ENCODE results near the gene RBM18. TPM values are rescaled to one million over a fixed set of nuclear protein-coding genes. Genes with fewer than 3 reads are reported as not detected.

Gene RBM18
- total and polyA plus RNA-seq, 2 experiments from 2014 or later: 9.3 to 25.5 TPM

DNA sequence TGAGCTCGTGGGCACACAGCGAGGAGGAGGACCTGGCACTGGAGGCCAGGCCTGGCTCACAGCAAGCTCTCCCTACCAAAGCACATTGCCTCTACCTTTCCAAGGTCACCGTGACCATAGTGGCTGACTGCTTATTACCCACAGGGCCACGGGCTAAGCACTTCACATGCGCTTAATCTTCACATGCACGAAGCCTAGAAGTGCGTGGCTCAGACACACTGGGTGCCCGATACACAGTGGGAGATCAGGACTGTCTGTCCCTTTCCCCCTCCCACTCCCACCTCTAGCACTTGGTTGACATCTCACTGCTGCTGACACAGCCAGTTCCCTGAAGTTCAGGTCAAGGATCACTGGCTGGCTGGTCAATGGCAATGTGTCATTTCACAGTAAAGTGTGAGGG, 59.5 kb downstream of the RBM18 start:
- Mint-ChIP-seq H3K9me3 (no peaks in the 10 kb centered on the region), H3K4me1 (peaks cover 17% of the 10 kb centered on the region), H3K36me3 (ENCODE audit: low read depth) (no peaks in the 10 kb centered on the region; the same call in 2 of the 3 replicates), H3K4me3 (no peak overlapping the region), H3K27me3 (ENCODE audit: insufficient read depth, low read depth, poor library complexity) (peaks cover 4% of the 10 kb centered on the region), H3K27ac (no peak overlapping the region)
- DNase-seq (ENCODE audit: low spot score): no peak
- H3K27ac ChIP-seq (ENCODE audit: low read depth): no peak overlapping the region
- H3K9me2 ChIP-seq (ENCODE audit: insufficient read depth): 0 out of 2 replicates have a peak, but pooled peaks cover 5% of the 10 kb centered on the region
- H3K4me3 ChIP-seq: no peak overlapping the region
- no peaks in the 10 kb centered on the region for H4K20me1 ChIP-seq (replicated peaks; ENCODE audit: insufficient read depth)
- no peak overlapping the region for H2AFZ ChIP-seq
- no peak for ATAC-seq
- no peaks in the 10 kb centered on the region for H3K36me3 ChIP-seq (ENCODE audit: insufficient read depth)
- no peak overlapping the region for H3K4me2 ChIP-seq
- H3K27me3 ChIP-seq (ENCODE audit: insufficient read depth): no peaks in the 10 kb centered on the region
- no peaks in the 10 kb centered on the region for H3K79me2 ChIP-seq (replicated peaks; ENCODE audit: insufficient read depth)
- TF ChIP-seq EZH2 (IDR thresholded peaks at IDR 0.05; ENCODE audit: low read depth, unreplicated experiment) (no peak), CTCF (conservative IDR thresholded peaks at IDR 0.05; ENCODE audit: low read depth in 2 of 2) (no peak), JUNB (IDR thresholded peaks at IDR 0.05; ENCODE audit: unreplicated experiment) (no peak), NANOG (IDR thresholded peaks at IDR 0.05; ENCODE audit: borderline replicate concordance) (no peak), ZNF462 (CRISPR knock-in tag; IDR thresholded peaks at IDR 0.05) (no peak), ETS1 (IDR thresholded peaks at IDR 0.05) (no peak), ZNF114 (CRISPR knock-in tag; IDR thresholded peaks at IDR 0.05) (no peak)
- TF ChIP-seq, protein P1, sequence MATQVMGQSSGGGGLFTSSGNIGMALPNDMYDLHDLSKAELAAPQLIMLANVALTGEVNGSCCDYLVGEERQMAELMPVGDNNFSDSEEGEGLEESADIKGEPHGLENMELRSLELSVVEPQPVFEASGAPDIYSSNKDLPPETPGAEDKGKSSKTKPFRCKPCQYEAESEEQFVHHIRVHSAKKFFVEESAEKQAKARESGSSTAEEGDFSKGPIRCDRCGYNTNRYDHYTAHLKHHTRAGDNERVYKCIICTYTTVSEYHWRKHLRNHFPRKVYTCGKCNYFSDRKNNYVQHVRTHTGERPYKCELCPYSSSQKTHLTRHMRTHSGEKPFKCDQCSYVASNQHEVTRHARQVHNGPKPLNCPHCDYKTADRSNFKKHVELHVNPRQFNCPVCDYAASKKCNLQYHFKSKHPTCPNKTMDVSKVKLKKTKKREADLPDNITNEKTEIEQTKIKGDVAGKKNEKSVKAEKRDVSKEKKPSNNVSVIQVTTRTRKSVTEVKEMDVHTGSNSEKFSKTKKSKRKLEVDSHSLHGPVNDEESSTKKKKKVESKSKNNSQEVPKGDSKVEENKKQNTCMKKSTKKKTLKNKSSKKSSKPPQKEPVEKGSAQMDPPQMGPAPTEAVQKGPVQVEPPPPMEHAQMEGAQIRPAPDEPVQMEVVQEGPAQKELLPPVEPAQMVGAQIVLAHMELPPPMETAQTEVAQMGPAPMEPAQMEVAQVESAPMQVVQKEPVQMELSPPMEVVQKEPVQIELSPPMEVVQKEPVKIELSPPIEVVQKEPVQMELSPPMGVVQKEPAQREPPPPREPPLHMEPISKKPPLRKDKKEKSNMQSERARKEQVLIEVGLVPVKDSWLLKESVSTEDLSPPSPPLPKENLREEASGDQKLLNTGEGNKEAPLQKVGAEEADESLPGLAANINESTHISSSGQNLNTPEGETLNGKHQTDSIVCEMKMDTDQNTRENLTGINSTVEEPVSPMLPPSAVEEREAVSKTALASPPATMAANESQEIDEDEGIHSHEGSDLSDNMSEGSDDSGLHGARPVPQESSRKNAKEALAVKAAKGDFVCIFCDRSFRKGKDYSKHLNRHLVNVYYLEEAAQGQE (IDR thresholded peaks at IDR 0.05; ENCODE audit: unreplicated experiment): no peak
- no peaks in the 10 kb centered on the region for H3F3A ChIP-seq (replicated peaks; ENCODE audit: low read depth)
- peaks cover 13% of the 10 kb centered on the region for H3K4me1 ChIP-seq (ENCODE audit: insufficient read depth)

Measured in GM23338 (cell line).